K562 (cell line): ENCODE data around the gene URGCP. TPM values are rescaled to one million over a fixed set of nuclear protein-coding genes. Genes with fewer than 3 reads are reported as not detected.
A peak's percentile ranks its signal among the peaks of the same experiment; 100 is the strongest.

Experiments
- BCL6 ChIP-seq: fragments of 250-450 bp; sonication (Bioruptor Pico); IDR thresholded peaks from 2 replicates; pipeline ENCODE4 v1.4.0; 2020
- BHLHE40 ChIP-seq: IDR thresholded peaks from 2 replicates; pipeline ENCODE4 v1.6.1; 2011; ENCODE audit warnings: low read length, improper control_type of control experiment
- BRD4 ChIP-seq: fragments of 200-600 bp; sonication (generic); IDR thresholded peaks from 2 replicates; pipeline ENCODE4 v1.6.1; 2017; ENCODE audit warnings: inconsistent platforms
- CHD1 ChIP-seq: fragments of 200-600 bp; sonication (generic); IDR thresholded peaks from one replicate; pipeline ENCODE4 v1.6.1; 2012; ENCODE audit warnings: mild to moderate bottlenecking, moderate library complexity, low read length, inconsistent platforms
- FOSL1 ChIP-seq: fragments of 200-800 bp; sonication (Bioruptor generic); conservative IDR thresholded peaks from 2 replicates; pipeline ENCODE4 v1.6.1; 2016; ENCODE audit warnings: missing genetic modification characterization, missing compliant biosample characterization
- FOXM1 ChIP-seq, 2 experiments: fragments of 450-650 bp in 1 of 2; sonication (generic) in 1 of 2; formaldehyde crosslinking in 1 of 2; IDR thresholded peaks; 2 replicates each; pipeline versions ENCODE4 v1.6.1 to v1.9.0; 2017 to 2022; ENCODE audit warnings: low read depth in 2 of 2, mild to moderate bottlenecking in 2 of 2, missing genetic modification reagents in 1 of 2, moderate library complexity in 1 of 2
- HDAC8 ChIP-seq: fragments of 450-650 bp; IDR thresholded peaks from 2 replicates; pipeline ENCODE4 v1.6.1; 2016; ENCODE audit warnings: mild to moderate bottlenecking, missing genetic modification characterization, moderate library complexity, missing compliant biosample characterization
- KAT2B ChIP-seq: IDR thresholded peaks from one replicate; pipeline ENCODE4 v1.6.1; 2012; ENCODE audit warnings: low read depth, mild to moderate bottlenecking, control low read depth, inconsistent platforms, low read length, moderate library complexity
- KLF6 ChIP-seq: fragments of 250-450 bp; sonication (Bioruptor Pico); IDR thresholded peaks from 2 replicates; pipeline ENCODE4 v1.4.0; 2020; ENCODE audit warnings: mild to moderate bottlenecking, moderate library complexity, borderline replicate concordance
- NFYB ChIP-seq: IDR thresholded peaks from 2 replicates; pipeline ENCODE4 v1.6.1; 2011; ENCODE audit warnings: mild to moderate bottlenecking, moderate library complexity; ENCODE audit not compliant: insufficient read length; ENCODE audit errors: extremely low read depth
- PHF8 ChIP-seq: fragments of 200-600 bp; sonication (generic); IDR thresholded peaks from 2 replicates; pipeline ENCODE4 v1.6.1; 2012; ENCODE audit warnings: mixed run types, mild to moderate bottlenecking, inconsistent platforms, low read length, moderate library complexity, borderline replicate concordance
- RAD21 ChIP-seq, 2 experiments: fragments of 250-450 bp in 1 of 2; fragments of 450-650 bp in 1 of 2; sonication (Bioruptor Pico) in 1 of 2; formaldehyde crosslinking in 1 of 2; IDR thresholded peaks in 1 of 2; conservative IDR thresholded peaks in 1 of 2; 2 replicates each; pipeline versions ENCODE4 v1.4.0 to v1.8.0; 2020 to 2022; ENCODE audit warnings: mild to moderate bottlenecking in 2 of 2, moderate library complexity in 1 of 2
- SAFB2 ChIP-seq: fragments of 200-400 bp; formaldehyde crosslinking; IDR thresholded peaks from 2 replicates; pipeline ENCODE4 v1.6.1; 2018; ENCODE audit warnings: borderline replicate concordance, low read length, low read depth, moderate library complexity; ENCODE audit not compliant: severe bottlenecking
- SMAD2 ChIP-seq: fragments of 150-350 bp; IDR thresholded peaks from 2 replicates; pipeline ENCODE4 v1.6.1; 2014; ENCODE audit warnings: low read depth, mild to moderate bottlenecking, low read length
- SREBF1 ChIP-seq: fragments of 150-350 bp; IDR thresholded peaks from 2 replicates; pipeline ENCODE4 v1.6.1; 2014; ENCODE audit warnings: antibody characterized with exemption, low read depth, low read length, borderline replicate concordance
- ZNF143 ChIP-seq: sonication (generic); formaldehyde crosslinking; IDR thresholded peaks from 2 replicates; pipeline ENCODE4 v1.9.0; 2022; ENCODE audit warnings: mild to moderate bottlenecking, missing genetic modification reagents
- ZNF3 ChIP-seq: fragments of 250-450 bp; sonication (Bioruptor Pico); IDR thresholded peaks from 2 replicates; pipeline ENCODE4 v1.5.0; 2021; ENCODE audit warnings: mild to moderate bottlenecking, moderate library complexity
- ZNF408 ChIP-seq: fragments of 250-450 bp; sonication (Bioruptor Pico); IDR thresholded peaks from 2 replicates; pipeline ENCODE4 v1.4.0; 2020; ENCODE audit warnings: low read depth, mild to moderate bottlenecking, moderate library complexity
- ZNF79 ChIP-seq: fragments of 250-450 bp; sonication (Bioruptor Pico); IDR thresholded peaks from 2 replicates; pipeline ENCODE4 v1.4.0; 2020; ENCODE audit warnings: low read depth, mild to moderate bottlenecking, moderate library complexity
- polyA plus RNA-seq, 8 experiments: library from polyadenylated mRNA; depleted of rRNA in 4 of 8; stranded (reverse) in 5 of 8; unstranded in 3 of 8; fragments of >200 nt; fragmentation: Nextera tagmentation in 2 of 8; fragmentation: Illumina TruSeq in 1 of 8; extraction: Ambion mirVana in 2 of 8; extraction: Trizol in 1 of 8; gene quantifications; 2 replicates each; pipeline versions ENCODE4 v1.2.1 to v1.2.3, GENCODE V29; 2011 to 2014; ENCODE audit warnings: inconsistent platforms in 1 of 8, missing spikeins in 1 of 8
- total RNA-seq, 7 experiments: library from RNA; depleted of rRNA in 6 of 7; stranded (reverse); fragments of >200 nt in 6 of 7; fragmentation: Illumina TruSeq in 2 of 7; extraction: Trizol in 2 of 7; gene quantifications; 2 replicates each; pipeline versions ENCODE4 v1.2.1 to v1.2.3, GENCODE V29; 2011 to 2021; ENCODE audit warnings: low replicate concordance in 1 of 7
- TF ChIP-seq, protein P1 (sequence below): fragments of 250-450 bp; sonication (Bioruptor Pico); IDR thresholded peaks from 2 replicates; pipeline ENCODE4 v1.8.0; 2021; ENCODE audit warnings: moderate library complexity, mild to moderate bottlenecking, inconsistent platforms
- TF ChIP-seq, protein P2 (sequence below): fragments of 450-650 bp; formaldehyde crosslinking; IDR thresholded peaks from 2 replicates; pipeline ENCODE4 v1.4.0; 2020; ENCODE audit warnings: mild to moderate bottlenecking, mixed read lengths
- TF ChIP-seq, protein P3 (sequence below): fragments of 450-650 bp; IDR thresholded peaks from 2 replicates; pipeline ENCODE4 v1.7.1; 2018; ENCODE audit warnings: mild to moderate bottlenecking, low read depth; ENCODE audit not compliant: partially characterized antibody

Gene URGCP
- total and polyA plus RNA-seq, 9 of the 15 experiments (the other 6 are each of a cell fraction or from before 2014, with no cell fraction given): 1.7 to 25.8 (median 12.5) TPM

DNA sequence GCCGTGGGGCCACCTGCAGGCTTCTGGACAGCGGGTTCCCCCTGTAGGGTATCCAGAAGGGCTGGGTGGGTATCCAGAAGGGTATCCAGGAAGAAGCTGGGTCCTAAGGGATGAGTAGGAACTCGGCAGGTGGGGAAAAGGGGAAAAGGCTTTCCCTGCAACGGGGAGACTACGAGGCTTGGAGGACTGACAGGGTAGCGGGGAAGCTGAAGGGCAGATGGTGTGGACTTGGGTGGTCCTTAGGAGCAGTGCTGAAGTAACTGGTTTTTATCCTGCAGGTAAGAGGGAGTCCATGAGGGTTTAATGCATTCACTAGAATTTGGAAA lies 20.4 kb upstream of the URGCP start (continued):
- TF ChIP-seq PHF8: no peak
- TF ChIP-seq, protein P1, sequence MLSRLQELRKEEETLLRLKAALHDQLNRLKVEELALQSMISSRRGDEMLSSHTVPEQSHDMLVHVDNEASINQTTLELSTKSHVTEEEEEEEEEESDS (CRISPR knock-in tag): no peak
- TF ChIP-seq RAD21 (CRISPR knock-in tag; conservative IDR thresholded peaks at IDR 0.05 in 1 of 2, IDR thresholded peaks at IDR 0.05 in 1 of 2): 0 out of 4 replicates have a peak, but pooled peaks of 1 of the 2 experiments have one; percentile 14
- no peak for TF ChIP-seq ZNF79
- peak; percentile 1; the same call in 1 of the 2 replicates for TF ChIP-seq FOSL1 (tag)
- TF ChIP-seq NFYB: no peak
- no peak for TF ChIP-seq HDAC8 (tag)
- TF ChIP-seq ZNF408 (CRISPR knock-in tag): no peak
- TF ChIP-seq SMAD2: no peak
- no peak for TF ChIP-seq SREBF1
- no peak for TF ChIP-seq BRD4
- no peak for TF ChIP-seq FOXM1 (IDR thresholded peaks at IDR 0.05; ENCODE audit: low read depth)
- 0 out of 2 replicates have a peak, but pooled peaks have one; percentile 1 for TF ChIP-seq FOXM1 (CRISPR knock-in tag; IDR thresholded peaks at IDR 0.05; ENCODE audit: low read depth)
- TF ChIP-seq BCL6: no peak
- no peak for TF ChIP-seq KAT2B
- TF ChIP-seq, protein P2, sequence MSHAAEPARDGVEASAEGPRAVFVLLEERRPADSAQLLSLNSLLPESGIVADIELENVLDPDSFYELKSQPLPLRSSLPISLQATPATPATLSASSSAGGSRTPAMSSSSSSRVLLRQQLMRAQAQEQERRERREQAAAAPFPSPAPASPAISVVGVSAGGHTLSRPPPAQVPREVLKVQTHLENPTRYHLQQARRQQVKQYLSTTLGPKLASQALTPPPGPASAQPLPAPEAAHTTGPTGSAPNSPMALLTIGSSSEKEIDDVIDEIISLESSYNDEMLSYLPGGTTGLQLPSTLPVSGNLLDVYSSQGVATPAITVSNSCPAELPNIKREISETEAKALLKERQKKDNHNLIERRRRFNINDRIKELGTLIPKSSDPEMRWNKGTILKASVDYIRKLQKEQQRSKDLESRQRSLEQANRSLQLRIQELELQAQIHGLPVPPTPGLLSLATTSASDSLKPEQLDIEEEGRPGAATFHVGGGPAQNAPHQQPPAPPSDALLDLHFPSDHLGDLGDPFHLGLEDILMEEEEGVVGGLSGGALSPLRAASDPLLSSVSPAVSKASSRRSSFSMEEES (CRISPR knock-in tag): no peak
- TF ChIP-seq SAFB2: no peak
- no peak for TF ChIP-seq KLF6 (CRISPR knock-in tag)
- TF ChIP-seq ZNF3 (CRISPR knock-in tag): no peak
- TF ChIP-seq ZNF143 (CRISPR knock-in tag): no peak
- no peak for TF ChIP-seq CHD1
- TF ChIP-seq, protein P3, sequence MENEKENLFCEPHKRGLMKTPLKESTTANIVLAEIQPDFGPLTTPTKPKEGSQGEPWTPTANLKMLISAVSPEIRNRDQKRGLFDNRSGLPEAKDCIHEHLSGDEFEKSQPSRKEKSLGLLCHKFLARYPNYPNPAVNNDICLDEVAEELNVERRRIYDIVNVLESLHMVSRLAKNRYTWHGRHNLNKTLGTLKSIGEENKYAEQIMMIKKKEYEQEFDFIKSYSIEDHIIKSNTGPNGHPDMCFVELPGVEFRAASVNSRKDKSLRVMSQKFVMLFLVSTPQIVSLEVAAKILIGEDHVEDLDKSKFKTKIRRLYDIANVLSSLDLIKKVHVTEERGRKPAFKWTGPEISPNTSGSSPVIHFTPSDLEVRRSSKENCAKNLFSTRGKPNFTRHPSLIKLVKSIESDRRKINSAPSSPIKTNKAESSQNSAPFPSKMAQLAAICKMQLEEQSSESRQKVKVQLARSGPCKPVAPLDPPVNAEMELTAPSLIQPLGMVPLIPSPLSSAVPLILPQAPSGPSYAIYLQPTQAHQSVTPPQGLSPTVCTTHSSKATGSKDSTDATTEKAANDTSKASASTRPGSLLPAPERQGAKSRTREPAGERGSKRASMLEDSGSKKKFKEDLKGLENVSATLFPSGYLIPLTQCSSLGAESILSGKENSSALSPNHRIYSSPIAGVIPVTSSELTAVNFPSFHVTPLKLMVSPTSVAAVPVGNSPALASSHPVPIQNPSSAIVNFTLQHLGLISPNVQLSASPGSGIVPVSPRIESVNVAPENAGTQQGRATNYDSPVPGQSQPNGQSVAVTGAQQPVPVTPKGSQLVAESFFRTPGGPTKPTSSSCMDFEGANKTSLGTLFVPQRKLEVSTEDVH: peak; percentile 8
- TF ChIP-seq BHLHE40: no peak
